ENCODE data around the gene ZNF791. TPM values are rescaled to one million over a fixed set of nuclear protein-coding genes. Genes with fewer than 3 reads are reported as not detected.

Gene ZNF791
- total and polyA plus RNA-seq, 2 of the 13 experiments (the other 11 are each of a cell fraction or from before 2014, with no cell fraction given): 12.8 to 17.4 TPM

DNA sequence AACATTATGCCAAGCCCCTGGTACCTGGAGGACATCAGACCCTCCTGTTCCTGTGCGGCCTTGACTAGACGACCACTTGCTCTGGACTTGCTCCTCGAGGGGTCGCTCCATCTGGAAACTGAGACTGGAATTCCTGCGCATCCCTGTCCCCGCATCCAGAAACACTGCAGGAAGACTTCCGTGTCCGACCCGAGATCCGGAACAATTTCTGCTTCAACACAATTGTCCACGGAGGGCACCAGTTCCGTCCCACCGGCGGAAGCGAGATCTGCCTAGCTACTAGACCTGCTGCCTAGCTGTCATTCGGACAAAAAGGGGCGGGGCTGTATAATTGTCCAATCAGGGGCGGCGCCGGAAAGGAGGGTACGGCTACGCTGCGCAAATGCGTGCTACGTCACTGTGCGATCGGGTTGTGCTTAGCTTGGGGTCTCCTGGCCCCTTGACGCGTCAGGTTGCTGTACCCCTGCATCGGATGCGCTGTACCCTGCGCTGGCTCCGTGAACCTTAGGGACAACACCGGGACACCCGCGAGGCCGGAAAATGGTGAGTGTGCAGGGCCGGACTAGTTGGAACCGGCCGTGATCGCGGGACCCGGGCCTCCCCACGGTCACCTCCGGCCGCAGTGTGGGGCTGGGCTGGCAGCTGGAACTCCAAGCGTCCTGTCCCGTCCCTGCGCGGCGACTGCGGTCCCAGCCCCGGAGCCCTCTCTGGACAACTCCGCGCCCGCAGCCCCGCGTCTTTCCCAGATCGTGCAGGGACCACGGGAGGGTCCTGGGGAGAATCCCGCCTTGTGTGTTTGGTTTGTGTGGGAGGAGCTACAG is at the start of gene ZNF791, which contains the start of gene ZNF490 (continued):
- TF ChIP-seq, protein P1, sequence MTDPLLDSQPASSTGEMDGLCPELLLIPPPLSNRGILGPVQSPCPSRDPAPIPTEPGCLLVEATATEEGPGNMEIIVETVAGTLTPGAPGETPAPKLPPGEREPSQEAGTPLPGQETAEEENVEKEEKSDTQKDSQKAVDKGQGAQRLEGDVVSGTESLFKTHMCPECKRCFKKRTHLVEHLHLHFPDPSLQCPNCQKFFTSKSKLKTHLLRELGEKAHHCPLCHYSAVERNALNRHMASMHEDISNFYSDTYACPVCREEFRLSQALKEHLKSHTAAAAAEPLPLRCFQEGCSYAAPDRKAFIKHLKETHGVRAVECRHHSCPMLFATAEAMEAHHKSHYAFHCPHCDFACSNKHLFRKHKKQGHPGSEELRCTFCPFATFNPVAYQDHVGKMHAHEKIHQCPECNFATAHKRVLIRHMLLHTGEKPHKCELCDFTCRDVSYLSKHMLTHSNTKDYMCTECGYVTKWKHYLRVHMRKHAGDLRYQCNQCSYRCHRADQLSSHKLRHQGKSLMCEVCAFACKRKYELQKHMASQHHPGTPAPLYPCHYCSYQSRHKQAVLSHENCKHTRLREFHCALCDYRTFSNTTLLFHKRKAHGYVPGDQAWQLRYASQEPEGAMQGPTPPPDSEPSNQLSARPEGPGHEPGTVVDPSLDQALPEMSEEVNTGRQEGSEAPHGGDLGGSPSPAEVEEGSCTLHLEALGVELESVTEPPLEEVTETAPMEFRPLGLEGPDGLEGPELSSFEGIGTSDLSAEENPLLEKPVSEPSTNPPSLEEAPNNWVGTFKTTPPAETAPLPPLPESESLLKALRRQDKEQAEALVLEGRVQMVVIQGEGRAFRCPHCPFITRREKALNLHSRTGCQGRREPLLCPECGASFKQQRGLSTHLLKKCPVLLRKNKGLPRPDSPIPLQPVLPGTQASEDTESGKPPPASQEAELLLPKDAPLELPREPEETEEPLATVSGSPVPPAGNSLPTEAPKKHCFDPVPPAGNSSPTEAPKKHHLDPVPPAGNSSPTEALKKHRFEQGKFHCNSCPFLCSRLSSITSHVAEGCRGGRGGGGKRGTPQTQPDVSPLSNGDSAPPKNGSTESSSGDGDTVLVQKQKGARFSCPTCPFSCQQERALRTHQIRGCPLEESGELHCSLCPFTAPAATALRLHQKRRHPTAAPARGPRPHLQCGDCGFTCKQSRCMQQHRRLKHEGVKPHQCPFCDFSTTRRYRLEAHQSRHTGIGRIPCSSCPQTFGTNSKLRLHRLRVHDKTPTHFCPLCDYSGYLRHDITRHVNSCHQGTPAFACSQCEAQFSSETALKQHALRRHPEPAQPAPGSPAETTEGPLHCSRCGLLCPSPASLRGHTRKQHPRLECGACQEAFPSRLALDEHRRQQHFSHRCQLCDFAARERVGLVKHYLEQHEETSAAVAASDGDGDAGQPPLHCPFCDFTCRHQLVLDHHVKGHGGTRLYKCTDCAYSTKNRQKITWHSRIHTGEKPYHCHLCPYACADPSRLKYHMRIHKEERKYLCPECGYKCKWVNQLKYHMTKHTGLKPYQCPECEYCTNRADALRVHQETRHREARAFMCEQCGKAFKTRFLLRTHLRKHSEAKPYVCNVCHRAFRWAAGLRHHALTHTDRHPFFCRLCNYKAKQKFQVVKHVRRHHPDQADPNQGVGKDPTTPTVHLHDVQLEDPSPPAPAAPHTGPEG (CRISPR knock-in tag; IDR thresholded peaks at IDR 0.05): no peak
- TF ChIP-seq ZNF121 (CRISPR knock-in tag; IDR thresholded peaks at IDR 0.05): no peak
- TF ChIP-seq TRIM22 (IDR thresholded peaks at IDR 0.05): no peak
- TF ChIP-seq HINFP (CRISPR knock-in tag; IDR thresholded peaks at IDR 0.05; ENCODE audit: low read depth): 0 out of 2 replicates have a peak, but pooled peaks have one; percentile 47
- peak; percentile 32; the same call in 1 of the 2 replicates for TF ChIP-seq GATA4 (IDR thresholded peaks at IDR 0.05; ENCODE audit: borderline replicate concordance, low read depth)
- no peak for TF ChIP-seq ZNF773 (CRISPR knock-in tag; IDR thresholded peaks at IDR 0.05; ENCODE audit: borderline replicate concordance)
- TF ChIP-seq KAT7 (CRISPR knock-in tag; IDR thresholded peaks at IDR 0.05; ENCODE audit: borderline replicate concordance): peak; percentile 84; the same call in 1 of the 2 replicates
- 0 out of 2 replicates have a peak, but pooled peaks have one; percentile 66 for TF ChIP-seq ZNF556 (CRISPR knock-in tag; IDR thresholded peaks at IDR 0.05; ENCODE audit: borderline replicate concordance)
- peak; percentile 55 for TF ChIP-seq ZNF331 (CRISPR knock-in tag; IDR thresholded peaks at IDR 0.05)
- TF ChIP-seq ZNF512 (CRISPR knock-in tag; IDR thresholded peaks at IDR 0.05): no peak
- no peak for TF ChIP-seq ZNF550 (CRISPR knock-in tag; IDR thresholded peaks at IDR 0.05; ENCODE audit: borderline replicate concordance)
- TF ChIP-seq ISL2 (CRISPR knock-in tag; IDR thresholded peaks at IDR 0.05): no peak
- no peak for TF ChIP-seq FOXM1 (CRISPR knock-in tag; IDR thresholded peaks at IDR 0.05)
- TF ChIP-seq ZFP62 (CRISPR knock-in tag; IDR thresholded peaks at IDR 0.05): no peak
- TF ChIP-seq MED1 (CRISPR knock-in tag; IDR thresholded peaks at IDR 0.05): peak; percentile 58; the same call in 1 of the 2 replicates
- peak; percentile 50 for TF ChIP-seq RBM39 (IDR thresholded peaks at IDR 0.05; ENCODE audit: low read depth, low read length, poor library complexity, severe bottlenecking)
